Adipocyte (in vitro differentiated cells): ENCODE data around the gene COL23A1.

ENCODE experiments used
- DNase-seq: peaks from one replicate; pipeline ENCODE4 v3.0.0-alpha.2; 2015; ENCODE audit warnings: low read depth
- H3K27me3 ChIP-seq: replicated peaks from 2 replicates; pipeline ENCODE4 v1.7.0; 2013; ENCODE audit warnings: mild to moderate bottlenecking, low read length, moderate library complexity; ENCODE audit not compliant: control insufficient read depth, insufficient read depth
- H3K36me3 ChIP-seq: 2 replicates; pipeline ENCODE4 v1.7.0; 2013; ENCODE audit warnings: low read length, mild to moderate bottlenecking, moderate library complexity; ENCODE audit not compliant: control insufficient read depth, insufficient read depth, severe bottlenecking
- H3K4me1 ChIP-seq: 2 replicates; pipeline ENCODE4 v1.7.0; 2013; ENCODE audit warnings: mild to moderate bottlenecking, low read length, moderate library complexity; ENCODE audit not compliant: control insufficient read depth, insufficient read depth
- H3K4me3 ChIP-seq: 2 replicates; pipeline ENCODE4 v1.7.0; 2013; ENCODE audit warnings: mild to moderate bottlenecking, low read length, moderate library complexity
- H3K9ac ChIP-seq: 2 replicates; pipeline ENCODE4 v1.7.0; 2013; ENCODE audit warnings: mild to moderate bottlenecking, low read length, moderate library complexity
- H3K9me3 ChIP-seq: 2 replicates; pipeline ENCODE4 v1.7.0; 2013; ENCODE audit warnings: mild to moderate bottlenecking, low read length, moderate library complexity; ENCODE audit not compliant: control insufficient read depth

The COL23A1 gene

GRCh38 chr5:178280631-178281030, 309.6 kb downstream of the COL23A1 start:
- Histone ChIP-seq H3K9me3 (peaks cover 18% of the 10 kb centered on the region), H3K4me3 (no peak overlapping the region)

DNA sequence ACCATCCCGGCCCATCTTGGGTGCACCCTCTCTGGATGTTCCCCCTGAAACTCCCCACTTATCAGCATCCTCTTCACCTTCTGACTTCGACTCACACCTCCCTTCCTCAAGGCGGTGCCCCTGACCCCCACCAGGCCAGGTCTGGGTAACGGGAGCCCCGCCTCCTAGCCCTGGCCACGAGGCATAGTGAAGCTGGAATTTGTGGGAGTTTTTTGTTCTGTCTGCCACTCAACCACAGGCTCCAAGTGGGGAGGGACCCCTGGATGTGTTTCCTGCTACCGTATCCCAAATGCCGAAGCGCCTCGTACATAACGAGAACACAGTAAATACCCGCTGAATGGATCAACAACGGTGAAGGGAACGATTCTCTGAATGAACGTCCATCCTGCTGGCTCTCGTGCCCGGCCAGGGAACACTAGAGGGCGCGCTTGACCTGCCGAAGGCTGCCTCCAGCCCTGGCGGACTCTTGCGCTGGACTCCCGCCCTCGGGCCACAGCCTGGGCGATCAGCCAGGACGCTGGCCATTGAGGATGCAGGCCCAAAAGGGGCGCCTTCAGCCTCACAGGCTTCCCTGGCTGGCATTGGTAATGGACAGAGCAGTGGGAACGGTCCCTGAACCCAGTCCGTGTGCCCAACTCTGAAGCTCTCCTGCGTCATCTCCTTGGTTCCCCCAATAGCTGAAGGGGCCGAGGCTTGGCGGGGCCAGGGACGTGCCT, 310.3 kb downstream of the COL23A1 start:
- peak; percentile 64 for DNase-seq
- Histone ChIP-seq H3K36me3 (no peaks in the 10 kb centered on the region), H3K9ac (no peak overlapping the region), H3K4me3 (no peak overlapping the region), H3K9me3 (peaks cover 23% of the 10 kb centered on the region), H3K4me1 (peaks cover 2% of the 10 kb centered on the region), H3K27me3 (peaks cover 48% of the 10 kb centered on the region)

More at GRCh38 chr5:178280631-178281030, 309.6 kb downstream of the COL23A1 start:
- no peaks in the 10 kb centered on the region for H3K36me3 ChIP-seq
- peaks cover 2% of the 10 kb centered on the region for H3K4me1 ChIP-seq
- H3K9ac ChIP-seq: no peak overlapping the region
- DNase-seq: no peak
- H3K27me3 ChIP-seq: peaks cover 45% of the 10 kb centered on the region

DNA sequence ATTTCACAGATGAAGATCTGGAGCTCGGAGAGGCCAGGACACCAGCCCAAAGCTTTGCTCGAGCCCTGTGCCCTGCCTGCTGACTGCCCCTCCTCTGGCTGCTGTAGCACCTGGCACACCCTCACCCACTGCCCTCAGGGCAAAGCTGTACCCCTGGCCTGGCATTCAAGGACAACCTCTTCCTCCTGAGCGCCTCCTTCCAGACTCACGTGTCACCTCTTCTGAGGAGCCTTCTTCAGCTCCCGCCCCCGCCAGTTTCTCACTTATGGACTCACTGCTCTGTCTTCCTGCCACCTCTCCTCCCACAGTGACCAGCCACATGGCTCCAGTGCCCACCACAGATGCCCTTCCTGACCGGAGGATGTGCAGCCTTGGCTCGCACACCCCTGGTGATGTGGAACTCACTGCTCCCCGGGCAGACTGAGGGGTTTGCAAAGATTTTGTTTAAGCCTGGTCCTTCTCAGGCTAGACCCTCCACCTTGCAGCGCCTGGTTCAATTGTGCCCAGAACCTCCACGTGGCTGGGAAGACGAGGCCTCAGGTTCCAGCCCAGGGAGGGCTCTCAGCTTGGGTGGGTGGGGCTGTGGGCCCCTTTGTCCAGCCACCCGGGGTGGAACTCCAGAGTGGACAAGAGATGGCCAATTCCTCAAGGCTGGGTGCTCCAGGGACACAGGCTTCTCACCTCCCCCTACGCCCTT, 311.0 kb downstream of the COL23A1 start:
- Histone ChIP-seq H3K27me3 (peaks cover 50% of the 10 kb centered on the region), H3K36me3 (no peaks in the 10 kb centered on the region), H3K9ac (no peak overlapping the region), H3K4me3 (no peak overlapping the region), H3K4me1 (peaks cover 2% of the 10 kb centered on the region), H3K9me3 (peaks cover 20% of the 10 kb centered on the region)
- no peak for DNase-seq

DNA sequence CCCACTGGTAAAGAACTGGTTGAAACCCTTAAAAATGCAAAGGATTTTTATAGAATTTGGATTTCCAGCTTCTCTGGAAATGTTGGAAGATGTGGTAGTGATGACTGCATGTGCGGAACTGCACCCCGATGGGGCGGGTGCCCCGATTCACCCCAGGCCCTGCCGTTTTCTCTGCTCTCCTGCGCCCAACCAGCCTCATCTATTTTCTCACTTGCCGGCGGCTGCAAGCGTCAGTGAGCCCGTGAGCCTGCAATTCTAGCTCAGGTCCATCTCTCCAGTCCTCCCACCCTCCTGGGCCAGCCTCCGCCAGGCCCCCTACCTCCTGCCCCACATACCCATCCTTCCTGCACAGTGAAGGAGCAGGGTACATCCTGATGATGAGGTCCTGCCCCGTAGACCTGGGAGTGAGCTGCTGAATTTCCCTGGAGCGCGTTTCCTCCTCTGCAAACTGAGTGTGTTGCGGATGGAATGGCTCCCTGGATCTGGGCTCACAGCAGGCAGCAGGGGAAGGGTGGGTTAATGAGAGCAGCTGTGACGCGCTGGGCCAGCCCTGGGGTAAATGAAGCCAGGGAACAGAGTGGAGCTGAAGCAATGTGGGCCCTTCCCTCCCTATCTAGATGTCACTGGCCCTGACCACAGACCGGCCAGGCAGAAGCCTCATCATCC, 311.7 kb downstream of the COL23A1 start:
- Histone ChIP-seq H3K9me3 (peaks cover 14% of the 10 kb centered on the region), H3K4me1 (peaks cover 2% of the 10 kb centered on the region), H3K27me3 (peaks cover 55% of the 10 kb centered on the region), H3K9ac (no peak overlapping the region), H3K36me3 (no peaks in the 10 kb centered on the region), H3K4me3 (no peak overlapping the region)
- no peak for DNase-seq

DNA sequence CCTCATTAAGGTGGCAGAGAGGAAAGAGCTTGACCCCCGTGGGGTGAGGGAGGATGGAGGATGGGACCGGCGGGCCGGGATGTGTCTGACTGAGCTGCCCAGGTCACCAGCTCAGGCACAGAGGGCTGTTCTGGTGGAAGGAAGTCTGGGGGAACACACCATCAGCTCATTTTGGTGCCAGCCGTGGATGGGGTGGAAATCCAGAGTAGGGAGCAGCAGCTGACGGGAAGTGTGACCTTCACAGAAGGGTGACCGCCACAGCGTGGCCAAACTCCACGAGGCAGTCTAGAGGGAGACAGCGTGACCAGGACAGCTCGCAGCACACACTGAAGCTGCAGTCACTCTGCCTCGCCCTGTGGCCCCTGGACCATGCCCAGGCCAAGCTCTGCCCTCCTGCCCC, 312.3 kb downstream of the COL23A1 start:
- Histone ChIP-seq H3K9ac (no peak overlapping the region), H3K4me3 (no peak overlapping the region), H3K27me3 (peaks cover 58% of the 10 kb centered on the region), H3K4me1 (peaks cover 2% of the 10 kb centered on the region), H3K9me3 (peaks cover 11% of the 10 kb centered on the region), H3K36me3 (no peaks in the 10 kb centered on the region)
- DNase-seq: no peak

- Histone ChIP-seq H3K9ac (no peak overlapping the region), H3K9me3 (peaks cover 11% of the 10 kb centered on the region), H3K4me3 (no peak overlapping the region), H3K27me3 (peaks cover 55% of the 10 kb centered on the region), H3K36me3 (no peaks in the 10 kb centered on the region), H3K4me1 (peaks cover 2% of the 10 kb centered on the region)
- no peak for DNase-seq
Measured at GRCh38 chr5:178277346-178277745, 312.8 kb downstream of the COL23A1 start.

DNA sequence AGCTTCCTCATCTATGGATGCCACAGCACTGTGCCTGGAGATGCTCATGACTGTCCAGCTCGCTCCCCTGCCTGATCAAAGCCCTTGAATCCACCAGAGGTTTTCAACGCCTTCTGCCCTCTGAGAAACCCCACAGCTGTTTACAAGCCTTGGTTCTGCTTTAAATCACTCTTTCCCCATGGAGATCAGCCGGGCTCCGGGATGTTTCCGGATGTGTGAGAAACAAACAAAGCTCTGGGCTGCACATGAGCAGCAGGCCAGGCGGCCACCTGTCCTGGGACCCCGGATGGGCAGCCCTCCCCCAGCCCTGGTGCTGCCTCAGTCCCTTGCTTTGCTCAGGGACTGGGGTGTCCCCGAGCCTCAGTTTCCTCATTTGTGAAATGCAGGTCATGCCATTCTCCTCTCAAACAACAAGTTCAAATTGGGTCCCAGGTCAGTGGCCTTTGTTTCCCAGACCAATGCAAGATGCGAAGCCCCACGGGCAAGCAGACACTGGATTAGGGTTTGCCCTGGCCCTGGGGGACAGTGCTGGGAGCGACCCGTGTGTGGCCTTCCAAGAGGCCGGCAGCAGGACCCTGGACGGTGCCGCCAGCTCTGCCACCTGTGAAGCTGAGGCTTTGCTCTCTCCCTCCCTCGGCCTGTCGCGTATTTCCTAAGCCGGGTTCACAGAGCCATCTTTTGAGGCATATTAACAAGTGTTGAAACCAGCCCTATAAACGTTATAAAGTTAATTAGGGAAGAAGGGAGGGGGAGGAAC, 315.2 kb downstream of the COL23A1 start:
- peaks cover 58% of the 10 kb centered on the region for H3K27me3 ChIP-seq
- DNase-seq: no peak
- H3K4me1 ChIP-seq: peaks cover 2% of the 10 kb centered on the region
- no peaks in the 10 kb centered on the region for H3K36me3 ChIP-seq
- H3K4me3 ChIP-seq: no peak overlapping the region
- peaks cover 11% of the 10 kb centered on the region for H3K9me3 ChIP-seq
- H3K9ac ChIP-seq: no peak overlapping the region

DNA sequence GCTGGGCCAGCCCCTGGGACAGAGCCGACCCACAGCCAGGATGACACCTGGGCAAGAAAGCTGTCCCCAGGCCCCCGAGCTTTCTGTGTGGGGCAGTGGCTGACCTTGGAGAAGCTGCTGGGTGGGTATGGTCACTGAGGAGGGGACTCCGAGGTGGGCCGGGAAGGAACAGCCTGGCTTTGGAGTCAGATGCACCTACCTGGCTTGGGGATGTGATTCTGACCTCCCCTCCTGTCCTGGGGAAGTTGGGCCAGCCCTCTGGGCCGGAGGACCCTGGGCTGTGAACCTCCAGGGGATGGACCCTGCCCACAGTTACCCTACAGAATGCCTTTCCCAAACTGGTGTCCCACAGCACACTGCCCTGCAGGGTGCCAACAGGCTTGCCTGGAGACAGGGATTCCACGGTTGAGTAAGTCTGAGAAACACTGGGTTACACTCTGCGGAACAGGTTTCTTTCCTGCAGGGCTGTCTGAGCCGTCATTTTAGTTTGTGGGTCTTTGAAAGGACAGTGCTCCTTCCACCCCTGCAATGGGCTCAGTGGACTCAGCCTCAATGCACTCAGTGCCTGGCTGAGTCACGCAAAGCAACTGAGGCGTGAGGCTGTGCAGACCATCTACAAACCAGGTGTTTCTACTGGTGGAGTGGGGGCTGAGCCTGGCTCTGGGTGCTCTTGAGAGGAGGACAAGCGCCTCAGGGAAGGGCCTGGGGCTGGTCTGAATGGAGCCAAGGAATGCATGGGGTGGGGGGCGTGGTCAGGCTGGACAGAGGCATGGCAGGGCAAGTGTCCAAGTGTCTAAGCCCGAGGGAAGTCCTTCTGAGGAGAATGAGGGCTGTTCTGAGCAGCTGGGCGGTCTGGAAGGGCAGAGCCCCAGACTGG, 316.3 kb downstream of the COL23A1 start:
- Histone ChIP-seq H3K4me1 (no peaks in the 10 kb centered on the region), H3K9me3 (peaks cover 11% of the 10 kb centered on the region), H3K4me3 (no peak overlapping the region), H3K36me3 (no peaks in the 10 kb centered on the region), H3K9ac (no peak overlapping the region), H3K27me3 (peaks cover 57% of the 10 kb centered on the region)
- DNase-seq: peak; percentile 2

GRCh38 chr5:178273041-178273440, 317.2 kb downstream of the COL23A1 start:
- H3K4me3 ChIP-seq: no peak overlapping the region
- no peak for DNase-seq

DNA sequence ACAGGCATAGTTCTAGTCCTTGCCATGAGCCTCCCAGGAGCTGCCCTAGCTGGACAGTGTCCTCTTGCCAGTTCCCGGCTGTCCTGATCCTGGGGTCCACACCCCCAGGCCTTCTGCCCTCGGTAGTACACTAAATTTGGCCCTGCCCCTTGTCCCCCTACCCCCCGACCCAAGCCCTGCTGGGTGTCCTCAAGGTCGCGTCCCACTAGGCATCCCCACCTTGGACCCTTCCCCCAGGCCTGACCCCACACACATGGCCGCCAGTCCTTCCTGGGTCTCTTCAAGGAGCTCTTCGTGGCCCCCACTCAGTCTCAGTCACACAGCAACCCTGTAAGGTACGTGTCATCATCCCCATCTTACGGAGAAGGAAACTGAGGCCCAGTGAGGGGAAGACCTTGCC, 317.6 kb downstream of the COL23A1 start:
- no peak for DNase-seq
- Histone ChIP-seq H3K4me1 (no peaks in the 10 kb centered on the region), H3K9me3 (peaks cover 11% of the 10 kb centered on the region), H3K9ac (no peak overlapping the region), H3K27me3 (peaks cover 50% of the 10 kb centered on the region), H3K4me3 (no peak overlapping the region), H3K36me3 (no peaks in the 10 kb centered on the region)

More at GRCh38 chr5:178273041-178273440, 317.2 kb downstream of the COL23A1 start:
- Histone ChIP-seq H3K9me3 (peaks cover 11% of the 10 kb centered on the region), H3K9ac (no peak overlapping the region), H3K36me3 (no peaks in the 10 kb centered on the region), H3K4me1 (no peaks in the 10 kb centered on the region), H3K27me3 (peaks cover 50% of the 10 kb centered on the region)
